Stimulated activated CD8-positive, alpha-beta memory T cell treated with anti-CD3 and anti-CD28 coated beads, Interleukin-7, amount 100 ng/mL, for 1 hour (primary cell): ENCODE measurements around the gene PIP5K1A.

ENCODE experiments used
- DNase-seq, 2 donors: peaks; one replicate each; pipeline ENCODE4 v3.0.0-alpha.2; 2020; ENCODE audit warnings: low read depth in 2 of 2

PIP5K1A gene

DNA sequence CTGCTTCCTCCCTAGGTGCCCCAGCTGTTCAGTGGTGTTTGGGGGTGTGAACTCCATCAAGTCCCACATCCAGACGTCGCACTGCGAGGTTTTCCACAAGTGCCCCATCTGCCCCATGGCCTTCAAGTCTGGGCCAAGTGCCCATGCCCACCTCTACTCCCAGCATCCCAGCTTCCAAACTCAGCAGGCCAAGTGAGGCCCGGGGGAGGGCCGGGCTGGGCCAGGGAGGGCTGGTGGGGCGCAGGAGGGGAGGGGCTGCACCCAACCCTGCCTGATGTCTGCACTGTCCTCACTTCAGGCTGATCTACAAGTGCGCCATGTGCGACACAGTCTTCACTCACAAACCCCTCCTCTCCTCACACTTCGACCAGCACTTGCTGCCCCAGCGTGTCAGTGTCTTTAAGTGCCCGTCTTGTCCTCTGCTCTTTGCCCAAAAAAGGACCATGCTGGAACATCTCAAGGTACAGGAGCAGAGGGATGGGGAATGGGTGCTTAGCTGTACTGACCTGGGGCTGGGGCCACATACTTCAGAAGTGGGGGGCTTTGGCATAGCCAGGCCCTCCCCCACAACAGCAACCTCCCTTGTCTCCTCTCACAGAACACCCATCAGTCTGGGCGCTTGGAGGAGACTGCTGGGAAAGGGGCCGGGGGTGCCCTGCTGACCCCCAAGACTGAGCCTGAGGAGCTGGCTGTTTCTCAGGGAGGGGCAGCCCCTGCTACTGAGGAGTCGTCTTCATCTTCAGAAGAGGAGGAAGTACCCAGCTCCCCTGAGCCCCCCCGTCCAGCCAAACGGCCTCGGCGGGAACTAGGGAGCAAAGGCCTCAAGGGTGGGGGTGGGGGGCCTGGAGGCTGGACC is 91.0 kb downstream of the PIP5K1A start:
- no peak for DNase-seq

- DNase-seq: no peak
Observed at GRCh38 chr1:151289991-151290708, 91.8 kb downstream of the PIP5K1A start.

GRCh38 chr1:151290709-151291303 is 92.5 kb downstream of the PIP5K1A start:
- no peak for DNase-seq

DNA sequence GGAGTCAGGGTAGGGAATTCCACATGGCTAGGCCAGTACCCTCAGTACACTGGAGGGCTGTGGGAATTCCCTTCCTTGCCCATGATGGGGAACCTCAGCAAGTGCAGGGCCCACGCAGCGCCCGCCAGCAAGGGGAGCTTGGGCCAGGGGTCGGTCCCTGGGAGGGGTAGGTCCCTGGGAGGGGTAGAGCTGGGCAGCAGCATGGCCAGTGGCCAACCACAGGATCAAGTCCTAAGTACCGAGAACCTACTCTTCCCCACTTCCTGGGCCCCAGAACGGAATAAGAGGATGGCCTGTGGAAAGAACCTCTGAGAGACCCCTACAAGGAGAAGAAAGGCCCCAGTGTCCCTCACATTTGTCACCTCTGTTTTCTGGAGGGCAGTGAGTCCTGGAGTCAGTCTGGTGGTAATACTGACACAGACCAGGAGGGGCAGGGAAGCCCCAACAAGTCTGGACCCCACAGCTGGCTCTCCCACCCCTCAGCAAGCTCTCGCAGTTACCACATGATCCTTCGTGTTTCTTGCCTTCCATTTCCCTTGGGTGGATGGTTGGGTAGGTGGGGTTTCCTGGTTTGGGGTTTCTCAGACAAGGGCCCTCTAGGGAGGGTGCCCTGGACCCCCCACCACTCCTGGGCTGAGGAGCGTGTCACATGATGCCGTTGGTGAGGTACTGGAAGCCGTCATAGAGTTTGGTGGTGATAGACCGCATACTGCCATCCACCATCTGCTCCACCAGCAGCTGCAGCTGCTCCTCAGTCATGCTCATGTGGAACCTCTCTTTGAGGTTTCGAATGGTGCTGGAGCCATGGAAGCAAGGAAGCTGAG is 94.1 kb downstream of the PIP5K1A start:
- DNase-seq: no peak

GRCh38 chr1:151293093-151293492 is 94.7 kb downstream of the PIP5K1A start:
- no peak for DNase-seq

DNA sequence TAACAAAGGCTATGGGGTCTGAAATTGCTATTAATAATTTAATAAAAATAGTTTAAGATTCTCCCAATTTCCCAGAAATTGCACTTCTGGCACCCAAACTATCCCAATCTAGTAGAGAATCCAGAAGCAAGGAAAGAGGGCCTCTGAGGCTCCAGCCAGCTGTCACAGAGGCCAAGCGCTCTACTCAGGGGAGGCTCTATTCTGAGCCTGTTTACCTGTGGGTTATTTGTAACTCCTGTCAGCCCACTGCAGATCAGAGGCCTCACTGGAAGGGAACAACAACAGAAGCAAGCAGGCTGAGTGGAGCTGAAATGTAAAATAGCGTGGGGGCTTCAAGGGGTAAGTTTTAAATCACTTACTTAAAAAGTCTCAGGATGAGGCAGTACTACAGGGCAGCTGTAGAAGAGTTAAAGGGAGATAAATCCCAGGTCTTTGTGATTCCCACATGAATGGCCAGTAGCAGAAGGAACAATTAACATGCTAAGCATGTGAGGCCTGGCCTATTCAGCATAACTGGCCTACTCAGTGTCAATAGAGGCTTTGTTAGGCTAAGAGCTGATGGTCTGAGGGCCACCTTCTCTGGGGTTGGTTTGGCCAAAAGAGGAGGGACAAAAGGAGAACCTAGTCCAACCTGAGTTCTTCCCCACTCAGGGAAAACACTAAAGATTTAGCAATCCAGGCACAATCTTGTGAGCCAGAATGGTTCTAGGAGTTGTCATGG is 96.5 kb downstream of the PIP5K1A start:
- no peak for DNase-seq
